ENCODE measurements around the gene PDGFA.

DNA sequence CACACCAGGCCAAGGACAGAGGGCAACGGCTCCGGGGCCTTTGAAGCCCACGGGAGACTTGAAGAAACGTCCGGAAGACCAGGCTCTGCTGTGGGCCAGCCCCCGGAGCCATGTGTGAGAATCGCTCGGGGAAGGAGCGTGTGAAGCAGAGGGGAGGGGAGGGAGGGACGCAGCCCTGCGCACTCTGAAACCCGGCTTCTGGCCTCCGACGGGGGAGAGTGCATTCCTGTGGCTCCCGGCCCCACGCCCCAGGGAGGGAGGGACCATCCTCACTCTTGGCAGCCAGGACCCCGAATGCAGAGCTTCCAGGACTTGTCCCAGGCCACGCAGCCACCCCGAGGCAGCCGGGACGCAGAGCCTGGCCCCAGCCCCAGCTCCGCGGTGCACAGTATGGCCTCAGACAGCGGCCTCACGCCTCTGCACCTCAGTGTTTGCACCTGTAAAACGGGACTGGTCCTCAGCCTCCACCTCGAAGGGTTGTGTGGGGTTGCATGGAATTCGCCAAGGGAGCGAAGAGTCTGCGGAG, 67.4 kb downstream of the PDGFA start:
- TF ChIP-seq EZH2 (IDR thresholded peaks at IDR 0.05; ENCODE audit: insufficient read depth, poor library complexity, severe bottlenecking) (no peak), EZH2phosphoT487 (IDR thresholded peaks at IDR 0.05; ENCODE audit: insufficient read depth, low read depth) (no peak)

Measured in GM23248 (cell line).